Neural crest cell (in vitro differentiated cells): Measurements from ENCODE around the gene MTA3. TPM values are rescaled to one million over a fixed set of nuclear protein-coding genes. Genes with fewer than 3 reads are reported as not detected.

ENCODE experiments used
- DNase-seq: peaks from one replicate; pipeline ENCODE4 v3.0.0; 2021; ENCODE audit warnings: low read depth, mixed read lengths, low spot score
- H3K27ac Mint-ChIP-seq: one replicate; pipeline ENCODE4 v1.8.0; 2021; ENCODE audit warnings: mild to moderate bottlenecking, mixed read lengths; ENCODE audit not compliant: unreplicated experiment
- H3K27me3 Mint-ChIP-seq: 2 replicates; pipeline ENCODE4 v1.8.0; 2021; ENCODE audit warnings: low read depth, mild to moderate bottlenecking, mixed read lengths
- H3K36me3 Mint-ChIP-seq: 2 replicates; pipeline ENCODE4 v1.8.0; 2021; ENCODE audit warnings: low read depth, mild to moderate bottlenecking, mixed read lengths
- H3K4me1 Mint-ChIP-seq: 2 replicates; pipeline ENCODE4 v1.8.0; 2021; ENCODE audit warnings: mixed read lengths
- H3K4me3 Mint-ChIP-seq: one replicate; pipeline ENCODE4 v1.8.0; 2021; ENCODE audit warnings: mild to moderate bottlenecking, mixed read lengths
- H3K9me3 Mint-ChIP-seq: 2 replicates; pipeline ENCODE4 v1.8.0; 2021; ENCODE audit warnings: mixed read lengths
- total RNA-seq: library from RNA; stranded (reverse); gene quantifications from 2 replicates; pipeline ENCODE4 v1.2.1, GENCODE V29; 2021
- TF ChIP-seq, protein P1 (sequence below): fragments of 200-600 bp; sonication (generic); conservative IDR thresholded peaks from 2 replicates; pipeline ENCODE4 v1.5.0; 2021; ENCODE audit warnings: antibody characterized with exemption, mild to moderate bottlenecking

Gene MTA3
- total RNA-seq, 1 donor from 2014 or later: 62.3 TPM

GRCh38 chr2:42537493-42537892 lies 30.9 kb upstream of the MTA3 start:
- TF ChIP-seq, protein P1, sequence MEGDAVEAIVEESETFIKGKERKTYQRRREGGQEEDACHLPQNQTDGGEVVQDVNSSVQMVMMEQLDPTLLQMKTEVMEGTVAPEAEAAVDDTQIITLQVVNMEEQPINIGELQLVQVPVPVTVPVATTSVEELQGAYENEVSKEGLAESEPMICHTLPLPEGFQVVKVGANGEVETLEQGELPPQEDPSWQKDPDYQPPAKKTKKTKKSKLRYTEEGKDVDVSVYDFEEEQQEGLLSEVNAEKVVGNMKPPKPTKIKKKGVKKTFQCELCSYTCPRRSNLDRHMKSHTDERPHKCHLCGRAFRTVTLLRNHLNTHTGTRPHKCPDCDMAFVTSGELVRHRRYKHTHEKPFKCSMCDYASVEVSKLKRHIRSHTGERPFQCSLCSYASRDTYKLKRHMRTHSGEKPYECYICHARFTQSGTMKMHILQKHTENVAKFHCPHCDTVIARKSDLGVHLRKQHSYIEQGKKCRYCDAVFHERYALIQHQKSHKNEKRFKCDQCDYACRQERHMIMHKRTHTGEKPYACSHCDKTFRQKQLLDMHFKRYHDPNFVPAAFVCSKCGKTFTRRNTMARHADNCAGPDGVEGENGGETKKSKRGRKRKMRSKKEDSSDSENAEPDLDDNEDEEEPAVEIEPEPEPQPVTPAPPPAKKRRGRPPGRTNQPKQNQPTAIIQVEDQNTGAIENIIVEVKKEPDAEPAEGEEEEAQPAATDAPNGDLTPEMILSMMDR: no peak
- Mint-ChIP-seq H3K4me1 (no peaks in the 10 kb centered on the region), H3K36me3 (no peaks in the 10 kb centered on the region), H3K9me3 (no peaks in the 10 kb centered on the region), H3K27me3 (no peaks in the 10 kb centered on the region), H3K27ac (no peak overlapping the region), H3K4me3 (no peak overlapping the region)
- no peak for DNase-seq

- H3K27me3 Mint-ChIP-seq: no peaks in the 10 kb centered on the region
- DNase-seq: no peak
- H3K27ac Mint-ChIP-seq: no peak overlapping the region
- TF ChIP-seq, protein P1: no peak
- peaks cover 12% of the 10 kb centered on the region for H3K4me1 Mint-ChIP-seq
- no peak overlapping the region for H3K4me3 Mint-ChIP-seq
- H3K9me3 Mint-ChIP-seq: no peaks in the 10 kb centered on the region
- no peaks in the 10 kb centered on the region for H3K36me3 Mint-ChIP-seq
Measured at GRCh38 chr2:42542871-42543270, 25.6 kb upstream of the MTA3 start.

- Mint-ChIP-seq H3K9me3 (no peaks in the 10 kb centered on the region), H3K27ac (no peak overlapping the region), H3K4me3 (no peak overlapping the region), H3K36me3 (no peaks in the 10 kb centered on the region), H3K4me1 (peaks cover 12% of the 10 kb centered on the region), H3K27me3 (no peaks in the 10 kb centered on the region)
- TF ChIP-seq, protein P1: no peak
- DNase-seq: no peak
Measured at GRCh38 chr2:42545023-42545721, 23.3 kb upstream of the MTA3 start.

- Mint-ChIP-seq H3K9me3 (no peaks in the 10 kb centered on the region), H3K27me3 (no peaks in the 10 kb centered on the region), H3K27ac (no peak overlapping the region), H3K4me3 (no peak overlapping the region), H3K4me1 (peaks cover 12% of the 10 kb centered on the region), H3K36me3 (no peaks in the 10 kb centered on the region)
- TF ChIP-seq, protein P1: no peak
- DNase-seq: no peak
Measured at GRCh38 chr2:42545841-42546390, 22.5 kb upstream of the MTA3 start.

DNA sequence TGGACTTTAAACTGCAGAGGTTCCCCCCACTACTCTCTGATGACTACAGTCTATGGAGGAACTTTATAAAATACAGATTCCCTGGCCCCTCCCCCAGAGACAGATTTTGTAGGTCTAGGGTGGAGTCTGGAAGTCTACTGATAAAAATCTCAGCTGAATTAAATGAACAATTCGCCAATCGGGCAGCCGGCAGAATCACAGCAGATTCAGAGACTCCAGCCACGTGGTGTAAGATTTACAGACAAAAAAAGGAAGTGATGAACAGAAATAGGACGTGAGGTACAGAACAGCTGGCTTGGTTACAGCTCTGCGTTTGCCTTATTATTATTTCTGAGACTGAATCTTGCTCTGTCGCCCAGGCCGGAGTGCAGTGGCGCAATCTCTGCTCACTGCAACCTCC lies 21.4 kb upstream of the MTA3 start:
- Mint-ChIP-seq H3K9me3 (no peaks in the 10 kb centered on the region), H3K4me1 (peaks cover 12% of the 10 kb centered on the region), H3K27ac (no peak overlapping the region), H3K36me3 (no peaks in the 10 kb centered on the region), H3K4me3 (no peak overlapping the region), H3K27me3 (no peaks in the 10 kb centered on the region)
- TF ChIP-seq, protein P1: no peak
- no peak for DNase-seq
